IMR-90 (cell line): ENCODE results near the gene SIPA1L3. TPM values are rescaled to one million over a fixed set of nuclear protein-coding genes. Genes with fewer than 3 reads are reported as not detected.

Experiments used
- ATAC-seq: fragments of 200-7000 bp; cut with Tn5 transposase; 2 replicates; pipeline ENCODE4 v1.9.1; 2020; ENCODE audit warnings: low read depth, mild to moderate bottlenecking, moderate library complexity
- BruUV-seq: library from RNA; stranded (reverse); fragments of 400-500 nt; replicated peaks from 2 replicates; lab custom pipeline; 2021; lab: Mats Ljungman, UMichigan
- CTCF ChIA-PET: fragments of 300-600 bp; formaldehyde crosslinking; extraction: SDS; loops from one replicate; lab custom pipeline; 2021; ENCODE audit warnings: antibody characterized with exemption; lab: Yijun Ruan, JAX
- POLR2A ChIA-PET: fragments of 300-600 bp; sonication (Branson Sonifier 250); formaldehyde crosslinking; loops from one replicate; lab custom pipeline; 2022; ENCODE audit warnings: antibody characterized with exemption; ENCODE audit not compliant: unreplicated experiment; lab: Charles Lee
- DNase-seq: peaks from one replicate; pipeline ENCODE4 v3.0.0; 2013
- H2AFZ ChIP-seq: replicated peaks from 2 replicates; pipeline ENCODE3; 2013; ENCODE audit warnings: low read length, mild to moderate bottlenecking; ENCODE audit not compliant: poor library complexity
- H2AK5ac ChIP-seq: 2 replicates; pipeline ENCODE4 v1.6.1; 2013; ENCODE audit warnings: low read depth, low read length, inconsistent platforms
- H2AK9ac ChIP-seq: replicated peaks from 2 replicates; pipeline ENCODE3; 2013; ENCODE audit warnings: mild to moderate bottlenecking, low read depth, low read length, moderate library complexity; ENCODE audit not compliant: poor library complexity
- H2BK120ac ChIP-seq: 2 replicates; pipeline ENCODE4 v1.6.1; 2013; ENCODE audit warnings: low read depth, low read length, inconsistent platforms
- H2BK15ac ChIP-seq: 3 replicates; pipeline ENCODE4 v1.6.1; 2013; ENCODE audit warnings: low read depth, low read length, inconsistent platforms
- H2BK20ac ChIP-seq: 2 replicates; pipeline ENCODE4 v1.6.1; 2013; ENCODE audit warnings: low read depth, mild to moderate bottlenecking, inconsistent platforms, low read length, moderate library complexity
- H2BK5ac ChIP-seq: 2 replicates; pipeline ENCODE4 v1.6.1; 2013; ENCODE audit warnings: mild to moderate bottlenecking, low read depth, low read length, inconsistent platforms; ENCODE audit not compliant: poor library complexity, severe bottlenecking
- H3K14ac ChIP-seq: replicated peaks from 2 replicates; pipeline ENCODE4 v1.6.1; 2013; ENCODE audit warnings: low read depth, low read length, inconsistent platforms
- H3K18ac ChIP-seq: 2 replicates; pipeline ENCODE4 v1.6.1; 2013; ENCODE audit warnings: low read depth, low read length, control low read depth
- H3K23ac ChIP-seq: 2 replicates; pipeline ENCODE4 v1.6.1; 2013; ENCODE audit warnings: low read depth, low read length, inconsistent platforms
- H3K27ac ChIP-seq: 2 replicates; pipeline ENCODE4 v1.5.1; 2013; ENCODE audit warnings: mild to moderate bottlenecking, control low read depth, low read length; ENCODE audit not compliant: insufficient read depth
- H3K27me3 ChIP-seq: 2 replicates; pipeline ENCODE4 v1.6.1; 2013; ENCODE audit warnings: low read length; ENCODE audit not compliant: control insufficient read depth, insufficient read depth
- H3K36me3 ChIP-seq: 2 replicates; pipeline ENCODE4 v1.6.1; 2013; ENCODE audit warnings: low read length, mixed read lengths; ENCODE audit not compliant: control insufficient read depth, insufficient read depth
- H3K4ac ChIP-seq: 2 replicates; pipeline ENCODE4 v1.6.1; 2013; ENCODE audit warnings: low read depth, low read length, inconsistent platforms
- H3K4me1 ChIP-seq: 2 replicates; pipeline ENCODE4 v1.6.1; 2013; ENCODE audit warnings: low read length, mixed read lengths; ENCODE audit not compliant: control insufficient read depth, insufficient read depth
- H3K4me2 ChIP-seq: 2 replicates; pipeline ENCODE4 v1.6.1; 2013; ENCODE audit warnings: low read depth, mild to moderate bottlenecking, control low read depth, low read length, moderate library complexity
- H3K4me3 ChIP-seq: 2 replicates; pipeline ENCODE4 v1.5.1; 2013; ENCODE audit warnings: low read depth, mild to moderate bottlenecking, control low read depth, low read length, moderate library complexity; ENCODE audit not compliant: insufficient read depth
- H3K56ac ChIP-seq: 2 replicates; pipeline ENCODE4 v1.6.1; 2013; ENCODE audit warnings: low read length, inconsistent platforms; ENCODE audit not compliant: insufficient read depth; ENCODE audit errors: extremely low read depth
- H3K79me1 ChIP-seq, 2 experiments: 2 replicates each; pipeline ENCODE4 v1.6.1; 2013; ENCODE audit warnings: low read length in 2 of 2, inconsistent platforms in 1 of 2, low read depth in 1 of 2
- H3K9ac ChIP-seq: 2 replicates; pipeline ENCODE4 v1.6.1; 2013; ENCODE audit warnings: low read depth, low read length, control low read depth
- H3K9me1 ChIP-seq: 2 replicates; pipeline ENCODE4 v1.6.1; 2013; ENCODE audit warnings: low read length, inconsistent platforms; ENCODE audit not compliant: insufficient read depth
- H3K9me3 ChIP-seq: 2 replicates; pipeline ENCODE4 v1.6.1; 2013; ENCODE audit warnings: low read length; ENCODE audit not compliant: control insufficient read depth, insufficient read depth
- H4K20me1 ChIP-seq: 2 replicates; pipeline ENCODE4 v1.6.1; 2013; ENCODE audit warnings: low read length, inconsistent platforms; ENCODE audit not compliant: insufficient read depth
- H4K5ac ChIP-seq: 2 replicates; pipeline ENCODE4 v1.6.1; 2013; ENCODE audit warnings: mild to moderate bottlenecking, low read depth, low read length, control low read depth
- H4K8ac ChIP-seq, 2 experiments: 2 replicates each; pipeline ENCODE4 v1.6.1; 2013; ENCODE audit warnings: low read depth in 2 of 2, low read length in 2 of 2, control low read depth in 1 of 2, inconsistent platforms in 1 of 2
- H4K91ac ChIP-seq: 2 replicates; pipeline ENCODE4 v1.6.1; 2013; ENCODE audit warnings: low read depth, low read length, inconsistent platforms; ENCODE audit not compliant: insufficient read depth
- CHD1 ChIP-seq: IDR thresholded peaks from 2 replicates; pipeline ENCODE4 v1.6.1; 2012; ENCODE audit warnings: low read depth, low read length, improper control_type of control experiment
- MAZ ChIP-seq: IDR thresholded peaks from 2 replicates; pipeline ENCODE4 v1.6.1; 2012; ENCODE audit warnings: low read depth, mild to moderate bottlenecking, low read length, improper control_type of control experiment, moderate library complexity, borderline replicate concordance
- MXI1 ChIP-seq: IDR thresholded peaks from 2 replicates; pipeline ENCODE4 v1.6.1; 2012; ENCODE audit warnings: low read depth, mild to moderate bottlenecking, low read length, moderate library complexity, borderline replicate concordance
- NFE2L2 ChIP-seq: fragments of 150-350 bp; IDR thresholded peaks from 2 replicates; pipeline ENCODE4 v1.6.1; 2016; ENCODE audit warnings: low read depth, mild to moderate bottlenecking, low read length
- RCOR1 ChIP-seq: IDR thresholded peaks from 2 replicates; pipeline ENCODE4 v1.6.1; 2012; ENCODE audit warnings: mild to moderate bottlenecking, low read length, improper control_type of control experiment; ENCODE audit not compliant: insufficient replicate concordance
- WGBS, 2 experiments: methylation state at CpG; one replicate each; pipeline versions ENCODE4 v1.1.5 to v1.1.7; 2013; ENCODE audit warnings: missing lambda C conversion rate in 2 of 2; ENCODE audit not compliant: insufficient read length in 1 of 2; ENCODE audit errors: extremely low coverage in 2 of 2; 5-methylcytosine and 5-hydroxymethylcytosine counted together
- dilution Hi-C: fragments of 300-500 bp; cut with HindIII; formaldehyde crosslinking; loops from one replicate; pipeline ENCODE4 v1.14.3; 2018; ENCODE audit warnings: low sequenced_read_pairs; ENCODE audit not compliant: unreplicated experiment
- in situ Hi-C: fragments of 300-500 bp; cut with MboI; formaldehyde crosslinking; loops from 3 replicates; pipeline ENCODE4 v1.14.3; 2019; ENCODE audit warnings: low sequenced_read_pairs, inconsistent platforms, mixed read lengths
- intact Hi-C: fragments of 100-400 bp; cut with micrococcal nuclease; formaldehyde crosslinking; loops from 2 replicates; pipeline ENCODE4 v1.10.0; 2022
- polyA plus RNA-seq, 3 experiments: library from polyadenylated mRNA; depleted of rRNA; stranded (reverse); fragments of >200 nt; gene quantifications; 2 replicates each; pipeline ENCODE4 v1.2.3, GENCODE V29; 2012; ENCODE audit warnings: low replicate concordance in 1 of 3
- total RNA-seq: library from RNA; depleted of rRNA; stranded (reverse); fragments of >200 nt; gene quantifications from 2 replicates; pipeline ENCODE4 v1.2.3, GENCODE V29; 2012
- TF ChIP-seq, protein P1 (sequence below): fragments of 150-350 bp; IDR thresholded peaks from 2 replicates; pipeline ENCODE4 v1.6.1; 2017; ENCODE audit warnings: mild to moderate bottlenecking, antibody characterized with exemption, low read length, low read depth
- TF ChIP-seq, protein P2 (sequence below): conservative IDR thresholded peaks from 2 replicates; pipeline ENCODE4 v1.5.1; 2012; ENCODE audit warnings: mild to moderate bottlenecking, low read depth, low read length, improper control_type of control experiment
- TF ChIP-seq, protein P3 (sequence below): fragments of 150-350 bp; IDR thresholded peaks from 2 replicates; pipeline ENCODE4 v1.6.1; 2016; ENCODE audit warnings: low read depth, mild to moderate bottlenecking, low read length, moderate library complexity, borderline replicate concordance

Gene SIPA1L3
- total and polyA plus RNA-seq, 2 of the 4 experiments (the other 2 are of a cell fraction) = 4.1 to 9.4 TPM

DNA sequence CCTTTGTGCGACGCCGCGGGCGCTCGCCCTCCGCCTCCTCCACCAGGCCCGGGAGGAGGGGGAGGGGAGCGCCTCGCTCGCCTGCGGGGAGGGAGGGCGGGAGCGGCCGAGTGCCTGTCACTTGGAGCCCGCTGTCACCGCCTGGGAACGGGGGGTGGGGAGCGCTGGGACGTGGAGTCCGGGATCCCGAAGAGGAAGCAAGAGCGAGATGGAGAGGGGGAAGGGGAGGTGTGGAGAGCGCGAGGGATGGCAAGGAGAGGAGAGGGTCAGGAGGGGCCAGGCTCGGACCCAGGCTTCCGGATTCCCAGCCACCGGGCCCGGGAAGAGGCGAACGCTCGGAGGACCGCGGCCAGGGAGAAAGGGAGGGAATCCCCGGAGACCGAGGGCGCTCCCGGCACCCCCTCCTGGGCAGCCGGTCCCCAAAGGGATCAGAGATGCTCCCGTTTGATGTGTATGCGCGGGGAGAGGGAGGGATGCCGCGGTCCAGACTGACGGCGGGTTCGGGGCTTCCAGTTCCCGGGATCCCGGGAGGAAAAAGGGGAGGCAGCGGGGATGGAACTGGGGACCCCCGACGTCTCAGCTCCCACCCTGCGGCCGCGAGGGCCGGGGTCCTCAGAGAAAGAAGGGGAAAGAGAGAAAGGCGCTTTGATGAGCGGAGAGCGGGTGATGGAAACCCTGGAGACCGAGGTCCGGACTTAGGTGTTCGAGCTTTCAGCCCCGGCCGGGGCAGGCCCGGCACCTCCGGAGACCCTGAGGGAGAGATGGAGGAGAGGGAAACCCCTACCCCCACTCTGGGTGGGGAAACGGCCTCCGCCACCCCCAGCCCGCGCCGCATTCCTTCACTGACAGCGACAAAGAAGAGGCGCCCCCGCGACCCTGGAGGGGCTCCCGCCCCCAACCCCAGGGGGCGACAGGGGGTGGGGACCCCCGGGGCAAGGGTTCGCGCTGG lies 321.8 kb downstream of the SIPA1L3 start (continued):
- TF ChIP-seq, protein P1, sequence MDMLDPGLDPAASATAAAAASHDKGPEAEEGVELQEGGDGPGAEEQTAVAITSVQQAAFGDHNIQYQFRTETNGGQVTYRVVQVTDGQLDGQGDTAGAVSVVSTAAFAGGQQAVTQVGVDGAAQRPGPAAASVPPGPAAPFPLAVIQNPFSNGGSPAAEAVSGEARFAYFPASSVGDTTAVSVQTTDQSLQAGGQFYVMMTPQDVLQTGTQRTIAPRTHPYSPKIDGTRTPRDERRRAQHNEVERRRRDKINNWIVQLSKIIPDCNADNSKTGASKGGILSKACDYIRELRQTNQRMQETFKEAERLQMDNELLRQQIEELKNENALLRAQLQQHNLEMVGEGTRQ = no peak

DNA sequence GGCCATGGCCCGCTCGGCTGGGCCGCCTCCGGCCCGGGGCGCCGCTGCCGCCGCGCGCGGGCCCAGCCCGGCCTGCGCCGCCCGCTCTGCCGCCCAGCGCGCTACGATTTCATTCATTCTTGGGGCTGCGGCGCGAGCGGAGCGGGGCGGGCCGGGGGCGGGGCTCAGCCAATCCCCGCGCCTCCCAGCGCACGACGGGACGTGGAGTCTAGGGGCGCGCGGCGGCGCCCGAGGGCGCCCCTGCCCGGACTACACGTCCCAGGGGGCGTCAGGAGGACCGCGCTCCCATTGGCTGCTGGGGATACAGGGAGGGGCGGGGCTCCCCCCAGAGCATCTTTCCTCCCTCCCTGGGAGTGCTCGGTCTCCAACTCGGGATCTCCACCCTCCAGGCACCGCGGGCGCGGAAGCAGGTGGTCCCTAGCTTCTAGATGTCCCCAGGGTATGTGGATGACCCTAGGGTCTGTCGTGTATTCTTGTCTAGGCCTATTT lies 322.6 kb downstream of the SIPA1L3 start:
- dilution Hi-C loops = no loop called here
- Histone ChIP-seq H3K27me3 (peaks cover 3% of the 10 kb centered on the region; the same call in 1 of the 2 replicates), H2BK120ac (no peak overlapping the region)

More for the DNA sequence above, 322.6 kb downstream of the SIPA1L3 start:
- TF ChIP-seq, protein P2, sequence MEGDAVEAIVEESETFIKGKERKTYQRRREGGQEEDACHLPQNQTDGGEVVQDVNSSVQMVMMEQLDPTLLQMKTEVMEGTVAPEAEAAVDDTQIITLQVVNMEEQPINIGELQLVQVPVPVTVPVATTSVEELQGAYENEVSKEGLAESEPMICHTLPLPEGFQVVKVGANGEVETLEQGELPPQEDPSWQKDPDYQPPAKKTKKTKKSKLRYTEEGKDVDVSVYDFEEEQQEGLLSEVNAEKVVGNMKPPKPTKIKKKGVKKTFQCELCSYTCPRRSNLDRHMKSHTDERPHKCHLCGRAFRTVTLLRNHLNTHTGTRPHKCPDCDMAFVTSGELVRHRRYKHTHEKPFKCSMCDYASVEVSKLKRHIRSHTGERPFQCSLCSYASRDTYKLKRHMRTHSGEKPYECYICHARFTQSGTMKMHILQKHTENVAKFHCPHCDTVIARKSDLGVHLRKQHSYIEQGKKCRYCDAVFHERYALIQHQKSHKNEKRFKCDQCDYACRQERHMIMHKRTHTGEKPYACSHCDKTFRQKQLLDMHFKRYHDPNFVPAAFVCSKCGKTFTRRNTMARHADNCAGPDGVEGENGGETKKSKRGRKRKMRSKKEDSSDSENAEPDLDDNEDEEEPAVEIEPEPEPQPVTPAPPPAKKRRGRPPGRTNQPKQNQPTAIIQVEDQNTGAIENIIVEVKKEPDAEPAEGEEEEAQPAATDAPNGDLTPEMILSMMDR = no peak
- TF ChIP-seq NFE2L2 (no peak), RCOR1 (peak; percentile 93), MXI1 (0 out of 2 replicates have a peak, but pooled peaks have one; percentile 33), CHD1 (no peak), MAZ (peak; percentile 68; the same call in 1 of the 2 replicates)
- TF ChIP-seq, protein P3, sequence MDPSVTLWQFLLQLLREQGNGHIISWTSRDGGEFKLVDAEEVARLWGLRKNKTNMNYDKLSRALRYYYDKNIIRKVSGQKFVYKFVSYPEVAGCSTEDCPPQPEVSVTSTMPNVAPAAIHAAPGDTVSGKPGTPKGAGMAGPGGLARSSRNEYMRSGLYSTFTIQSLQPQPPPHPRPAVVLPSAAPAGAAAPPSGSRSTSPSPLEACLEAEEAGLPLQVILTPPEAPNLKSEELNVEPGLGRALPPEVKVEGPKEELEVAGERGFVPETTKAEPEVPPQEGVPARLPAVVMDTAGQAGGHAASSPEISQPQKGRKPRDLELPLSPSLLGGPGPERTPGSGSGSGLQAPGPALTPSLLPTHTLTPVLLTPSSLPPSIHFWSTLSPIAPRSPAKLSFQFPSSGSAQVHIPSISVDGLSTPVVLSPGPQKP = no peak
- H2BK20ac ChIP-seq = no peak overlapping the region
- no peaks in the 10 kb centered on the region for H3K36me3 ChIP-seq
- H4K8ac ChIP-seq = no peak overlapping the region
- DNase-seq = peak; percentile 91
- H3K4me2 ChIP-seq = peak overlapping the region; percentile 47; the same call in 1 of the 2 replicates
- H2AK5ac ChIP-seq = no peak overlapping the region
- H3K9me1 ChIP-seq = peaks cover 7% of the 10 kb centered on the region
- no peak overlapping the region for H4K5ac ChIP-seq
- H2AK9ac ChIP-seq = no peak overlapping the region
- H3K14ac ChIP-seq = no peak overlapping the region
- H4K91ac ChIP-seq = no peak overlapping the region
- H3K79me1 ChIP-seq = peaks cover 0 to 6% of the 10 kb centered on the region in 2 experiments; a peak in 2 of 4 replicates
- H3K18ac ChIP-seq = no peak overlapping the region
- peak overlapping the region; percentile 98 for H2AFZ ChIP-seq
- H4K20me1 ChIP-seq = no peaks in the 10 kb centered on the region; the same call in 1 of the 2 replicates
- H3K27ac ChIP-seq = no peak overlapping the region
- H3K4ac ChIP-seq = no peak overlapping the region
- WGBS, 2 experiments = 0% methylated on average over 2 of the region's 54 CpGs; no CpG with 5 or more reads in 1 of the 2 experiments
- CTCF ChIA-PET = no interaction called here
- H2BK15ac ChIP-seq = no peak overlapping the region
- ATAC-seq = peak; percentile 98
- H3K4me3 ChIP-seq = no peak overlapping the region
- no peaks in the 10 kb centered on the region for H3K4me1 ChIP-seq
- no TSS peak for BruUV-seq
- in situ Hi-C loops (loop anchor here (5.0 to 25.0 kb wide), 3 partner anchors 103 to 408 kb away; partner anchors contain the start of gene ACTN4), intact Hi-C loops (loop anchor here (5.0 to 10.0 kb wide), 3 partner anchors 158 to 405 kb away; partner anchors contain the start of genes GGN and SPRED3)
- POLR2A ChIA-PET = interaction anchor here (0.5 kb wide), 1 partner anchor 161 kb away, joined by 3 read pairs; no protein-coding TSS in a partner anchor
- H3K9ac ChIP-seq = no peak overlapping the region
- no peaks in the 10 kb centered on the region for H3K9me3 ChIP-seq
- no peak overlapping the region for H2BK5ac ChIP-seq
- no peak overlapping the region for H3K56ac ChIP-seq
- no peak overlapping the region for H3K23ac ChIP-seq
